GM06990 (cell line): Measurements from ENCODE around the gene PATJ.
"Not testable (repeated sequence)": the region's sequence is repeated elsewhere in the genome, so short reads cannot be mapped to it uniquely, and the experiment has no call there.

Source experiments
- DNase-seq: peaks from one replicate; pipeline ENCODE4 v3.0.0-alpha.2; 2011; ENCODE audit not compliant: insufficient read length; ENCODE audit errors: extremely low read depth
- H3K27me3 ChIP-seq: replicated peaks from 2 replicates; pipeline ENCODE4 v1.6.0; 2011; ENCODE audit warnings: low read length; ENCODE audit not compliant: control insufficient read depth, insufficient read depth
- H3K36me3 ChIP-seq: 2 replicates; pipeline ENCODE4 v1.5.1; 2011; ENCODE audit warnings: low read length; ENCODE audit not compliant: control insufficient read depth, insufficient read depth
- H3K4me3 ChIP-seq: replicated peaks from 2 replicates; pipeline ENCODE4 v1.5.1; 2011; ENCODE audit warnings: low read depth, mild to moderate bottlenecking, control low read depth, low read length
- TF ChIP-seq, protein P1 (sequence below): IDR thresholded peaks from 2 replicates; pipeline ENCODE4 v1.5.1; 2011; ENCODE audit warnings: low read length, control low read depth, mild to moderate bottlenecking, inconsistent platforms; ENCODE audit not compliant: insufficient read depth, poor library complexity, severe bottlenecking

PATJ gene

GRCh38 chr1:62213075-62213914 is 471.0 kb downstream of the PATJ start:
- H3K4me3 ChIP-seq: no peak overlapping the region
- TF ChIP-seq, protein P1, sequence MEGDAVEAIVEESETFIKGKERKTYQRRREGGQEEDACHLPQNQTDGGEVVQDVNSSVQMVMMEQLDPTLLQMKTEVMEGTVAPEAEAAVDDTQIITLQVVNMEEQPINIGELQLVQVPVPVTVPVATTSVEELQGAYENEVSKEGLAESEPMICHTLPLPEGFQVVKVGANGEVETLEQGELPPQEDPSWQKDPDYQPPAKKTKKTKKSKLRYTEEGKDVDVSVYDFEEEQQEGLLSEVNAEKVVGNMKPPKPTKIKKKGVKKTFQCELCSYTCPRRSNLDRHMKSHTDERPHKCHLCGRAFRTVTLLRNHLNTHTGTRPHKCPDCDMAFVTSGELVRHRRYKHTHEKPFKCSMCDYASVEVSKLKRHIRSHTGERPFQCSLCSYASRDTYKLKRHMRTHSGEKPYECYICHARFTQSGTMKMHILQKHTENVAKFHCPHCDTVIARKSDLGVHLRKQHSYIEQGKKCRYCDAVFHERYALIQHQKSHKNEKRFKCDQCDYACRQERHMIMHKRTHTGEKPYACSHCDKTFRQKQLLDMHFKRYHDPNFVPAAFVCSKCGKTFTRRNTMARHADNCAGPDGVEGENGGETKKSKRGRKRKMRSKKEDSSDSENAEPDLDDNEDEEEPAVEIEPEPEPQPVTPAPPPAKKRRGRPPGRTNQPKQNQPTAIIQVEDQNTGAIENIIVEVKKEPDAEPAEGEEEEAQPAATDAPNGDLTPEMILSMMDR: no peak
- H3K36me3 ChIP-seq: no peaks in the 10 kb centered on the region
- H3K27me3 ChIP-seq: no peaks in the 10 kb centered on the region
- DNase-seq: no peak

GRCh38 chr1:62218604-62219003 is 476.3 kb downstream of the PATJ start:
- Histone ChIP-seq H3K36me3 (no peaks in the 10 kb centered on the region), H3K27me3 (no peaks in the 10 kb centered on the region), H3K4me3 (no peak overlapping the region)
- no peak for DNase-seq
- TF ChIP-seq, protein P1: no peak

GRCh38 chr1:62220456-62220855 is 478.2 kb downstream of the PATJ start:
- not testable (repeated sequence) for H3K36me3 ChIP-seq, H3K4me3 ChIP-seq, DNase-seq, H3K27me3 ChIP-seq

- no peaks in the 10 kb centered on the region for H3K36me3 ChIP-seq
- DNase-seq: no peak
- TF ChIP-seq, protein P1: no peak
Observed at GRCh38 chr1:62221171-62221570, 478.9 kb downstream of the PATJ start.

DNA sequence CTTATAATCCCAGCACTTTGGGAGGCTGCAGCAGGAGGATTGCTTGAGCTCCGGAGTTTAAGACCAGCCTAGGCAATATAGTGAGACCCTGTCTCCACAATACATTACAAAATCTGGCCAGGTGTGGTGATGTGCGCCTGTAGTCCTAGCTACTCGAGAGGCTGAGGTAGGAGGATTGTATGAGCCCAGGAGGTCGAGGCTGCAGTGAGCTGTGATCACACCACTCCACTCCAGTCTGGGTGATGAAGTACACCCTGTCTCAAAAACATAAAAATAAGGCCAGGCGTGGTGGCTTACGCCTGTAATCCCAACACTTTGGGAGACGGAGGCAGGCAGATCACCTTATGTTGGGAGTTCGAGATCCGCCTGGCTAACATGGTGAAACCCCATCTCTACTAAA is 480.0 kb downstream of the PATJ start:
- no peaks in the 10 kb centered on the region for H3K27me3 ChIP-seq
- DNase-seq: no peak
- no peaks in the 10 kb centered on the region for H3K36me3 ChIP-seq
- TF ChIP-seq, protein P1: no peak
- H3K4me3 ChIP-seq: no peak overlapping the region

More at GRCh38 chr1:62221171-62221570, 478.9 kb downstream of the PATJ start:
- H3K27me3 ChIP-seq: no peaks in the 10 kb centered on the region
- no peak overlapping the region for H3K4me3 ChIP-seq

DNA sequence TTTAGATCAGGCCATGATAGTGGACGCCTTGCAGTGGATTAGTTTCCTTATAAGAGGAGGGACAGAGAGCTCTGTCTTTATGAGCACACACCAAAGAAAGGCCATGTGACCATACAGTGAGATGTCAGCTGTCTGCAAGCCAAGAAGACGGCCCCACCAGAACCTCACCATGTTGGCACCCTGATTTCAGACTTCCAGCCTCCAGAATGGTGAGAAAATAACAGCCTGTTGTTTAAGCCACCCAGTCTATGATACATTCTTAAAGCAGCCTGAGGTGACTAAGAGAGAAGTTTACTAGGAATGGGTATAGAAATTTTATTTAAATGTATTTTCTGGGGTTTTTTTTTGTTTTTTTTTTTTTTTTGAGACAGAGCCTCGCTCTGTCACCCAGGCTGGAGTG is 481.9 kb downstream of the PATJ start:
- no peak for DNase-seq
- TF ChIP-seq, protein P1: no peak
- Histone ChIP-seq H3K27me3 (no peaks in the 10 kb centered on the region), H3K36me3 (no peaks in the 10 kb centered on the region), H3K4me3 (no peak overlapping the region)
